Measurements from ENCODE around the gene GALNT10. TPM values are rescaled to one million over a fixed set of nuclear protein-coding genes. Genes with fewer than 3 reads are reported as not detected.

Gene GALNT10
- total RNA-seq, 4 donors from 2014 or later, result 5.6 to 22.9 (median 14.4) TPM

- Histone ChIP-seq H3K9me3 (no peaks in the 10 kb centered on the region), H3K4me3 (no peak overlapping the region), H3K27ac (no peak overlapping the region), H3K4me1 (peaks cover 0 to 3% of the 10 kb centered on the region in 2 donors), H3K36me3 (no peaks in the 10 kb centered on the region), H3K27me3 (no peaks in the 10 kb centered on the region)
- TF ChIP-seq CTCF (IDR thresholded peaks at IDR 0.05), result no peak
- TF ChIP-seq POLR2A (IDR thresholded peaks at IDR 0.05), result no peak
- no peak for DNase-seq
- intact Hi-C loops (cut with DNase I; ENCODE audit: low total_unique reads), result loop anchor here (10.0 kb wide), 1 partner anchor 335 kb away; no protein-coding TSS in a partner anchor
Measured at GRCh38 chr5:154409230-154409840, 218.8 kb downstream of the GALNT10 start.

- Histone ChIP-seq H3K9me3 (no peaks in the 10 kb centered on the region), H3K36me3 (no peaks in the 10 kb centered on the region), H3K4me1 (peaks cover 0 to under 1% of the 10 kb centered on the region in 2 donors), H3K27ac (no peak overlapping the region), H3K4me3 (no peak overlapping the region), H3K27me3 (no peaks in the 10 kb centered on the region)
- intact Hi-C loops (cut with DNase I; ENCODE audit: low total_unique reads), result no loop called here
- TF ChIP-seq CTCF (IDR thresholded peaks at IDR 0.05) (no peak), POLR2A (IDR thresholded peaks at IDR 0.05) (no peak)
- no peak for DNase-seq
Measured at GRCh38 chr5:154410008-154410407, 219.5 kb downstream of the GALNT10 start.

GRCh38 chr5:154410786-154411185 lies 220.3 kb downstream of the GALNT10 start:
- no peaks in the 10 kb centered on the region for H3K36me3 ChIP-seq
- no peak for DNase-seq

GRCh38 chr5:154411338-154411737 lies 220.8 kb downstream of the GALNT10 start:
- no peak overlapping the region for H3K4me3 ChIP-seq
- no peaks in the 10 kb centered on the region for H3K27me3 ChIP-seq
- no peaks in the 10 kb centered on the region for H3K36me3 ChIP-seq
- H3K27ac ChIP-seq, result no peak overlapping the region
- H3K4me1 ChIP-seq, result no peaks in the 10 kb centered on the region
- H3K9me3 ChIP-seq, result no peaks in the 10 kb centered on the region
- no peak for TF ChIP-seq CTCF (IDR thresholded peaks at IDR 0.05)
- TF ChIP-seq POLR2A (IDR thresholded peaks at IDR 0.05), result no peak
- intact Hi-C loops (cut with DNase I; ENCODE audit: low total_unique reads), result no loop called here
- no peak for DNase-seq

More at GRCh38 chr5:154410786-154411185, 220.3 kb downstream of the GALNT10 start:
- H3K27me3 ChIP-seq, result no peaks in the 10 kb centered on the region
- no peaks in the 10 kb centered on the region for H3K4me1 ChIP-seq
- intact Hi-C loops (cut with DNase I; ENCODE audit: low total_unique reads), result no loop called here
- no peak for TF ChIP-seq POLR2A (IDR thresholded peaks at IDR 0.05)
- no peak for TF ChIP-seq CTCF (IDR thresholded peaks at IDR 0.05)
- no peaks in the 10 kb centered on the region for H3K9me3 ChIP-seq
- no peak overlapping the region for H3K27ac ChIP-seq
- H3K4me3 ChIP-seq, result no peak overlapping the region

GRCh38 chr5:154412316-154412715 lies 221.8 kb downstream of the GALNT10 start:
- TF ChIP-seq POLR2A (IDR thresholded peaks at IDR 0.05), result no peak
- no peak for TF ChIP-seq CTCF (IDR thresholded peaks at IDR 0.05)
- H3K4me1 ChIP-seq, result no peaks in the 10 kb centered on the region
- no peak overlapping the region for H3K27ac ChIP-seq
- H3K9me3 ChIP-seq, result no peaks in the 10 kb centered on the region
- intact Hi-C loops (cut with DNase I; ENCODE audit: low total_unique reads), result no loop called here
- DNase-seq, result no peak
- H3K27me3 ChIP-seq, result no peaks in the 10 kb centered on the region
- no peak overlapping the region for H3K4me3 ChIP-seq
- H3K36me3 ChIP-seq, result no peaks in the 10 kb centered on the region

All from uterus (tissue), 4 donors.